Vagina (tissue), 2 donors: ENCODE data around the gene SH3BP2. TPM values are rescaled to one million over a fixed set of nuclear protein-coding genes. Genes with fewer than 3 reads are reported as not detected.

Experiments used
- DNase-seq, 2 donors: peaks; one replicate each; pipeline ENCODE4 v3.0.0-alpha.2; 2017; ENCODE audit errors: extremely low spot score in 2 of 2
- H3K27ac ChIP-seq: fragments of 200-600 bp; sonication (generic); one replicate; pipeline ENCODE4 v1.5.1; 2019
- H3K27me3 ChIP-seq: fragments of 200-600 bp; sonication (generic); one replicate; pipeline ENCODE4 v1.5.1; 2019
- H3K36me3 ChIP-seq, 2 donors: fragments of 200-600 bp; sonication (generic); one replicate each; pipeline ENCODE4 v1.5.1; 2017 to 2019
- H3K4me1 ChIP-seq: fragments of 200-600 bp; sonication (generic); one replicate; pipeline ENCODE4 v1.5.1; 2019
- H3K4me3 ChIP-seq, 2 donors: fragments of 200-600 bp; sonication (generic); 1 replicate in 1 of 2; 2 replicates in 1 of 2; pipeline ENCODE4 v1.5.1; 2016 to 2019
- H3K9me3 ChIP-seq: fragments of 200-600 bp; sonication (generic); one replicate; pipeline ENCODE4 v1.5.1; 2019
- CTCF ChIP-seq, 3 experiments: fragments of 450-650 bp in 2 of 3; fragments of 200-600 bp in 1 of 3; sonication (generic) in 1 of 3; IDR thresholded peaks; one replicate each; pipeline ENCODE4 v1.5.1; 2017 to 2019; ENCODE audit warnings: antibody characterized with exemption in 3 of 3, mild to moderate bottlenecking in 2 of 3, moderate library complexity in 2 of 3
- POLR2A ChIP-seq, 2 donors: fragments of 450-650 bp; IDR thresholded peaks; one replicate each; pipeline ENCODE4 v1.6.1; 2017; ENCODE audit warnings: antibody characterized with exemption in 2 of 2, mild to moderate bottlenecking in 2 of 2, moderate library complexity in 2 of 2
- POLR2AphosphoS5 ChIP-seq, 2 donors: sonication (generic); formaldehyde crosslinking; IDR thresholded peaks; one replicate each; pipeline ENCODE4 v1.9.0; 2017; ENCODE audit warnings: antibody characterized with exemption in 2 of 2, mild to moderate bottlenecking in 2 of 2, low read depth in 1 of 2; ENCODE audit not compliant: insufficient read depth in 1 of 2
- intact Hi-C: fragments of 100-400 bp; cut with DNase I; formaldehyde crosslinking; loops from one replicate; pipeline ENCODE4 v1.15.1; 2023
- total RNA-seq: library from RNA; depleted of rRNA; stranded (reverse); fragments of >200 nt; gene quantifications from one replicate; pipeline ENCODE4 v1.2.3, GENCODE V29; 2016

Gene SH3BP2
- 102 TPM for total RNA-seq

- Histone ChIP-seq H3K27me3 (no peaks in the 10 kb centered on the region), H3K4me3 (peak within 1 kb of the TSS; percentile 59 to 73), H3K36me3 (no peaks in the 10 kb centered on the region), H3K9me3 (no peaks in the 10 kb centered on the region), H3K27ac (peak within 1 kb of the TSS; percentile 90), H3K4me1 (peaks cover 54% of the 10 kb centered on the region)
- intact Hi-C loops, result no loop called here
- TF ChIP-seq POLR2A (IDR thresholded peaks at IDR 0.05) (peak in 1 of 2 donors; percentile 34), CTCF (IDR thresholded peaks at IDR 0.05) (no peak), POLR2AphosphoS5 (IDR thresholded peaks at IDR 0.05; ENCODE audit: insufficient read depth in 1 of 2, low read depth in 1 of 2) (no peak)
- no peak for DNase-seq
Measured at GRCh38 chr4:2792711-2793585, at the start of gene SH3BP2. Gene SH3BP2 (plus strand): TSS chr4:2793085. CDS start chr4:2820618, 27,533 bp downstream.

GRCh38 chr4:2743518-2744445 is 49.1 kb upstream of the SH3BP2 start:
- H3K27me3 ChIP-seq, result no peaks in the 10 kb centered on the region
- intact Hi-C loops, result no loop called here
- peaks cover 0 to 46% of the 10 kb centered on the region in 2 donors for H3K36me3 ChIP-seq
- H3K9me3 ChIP-seq, result no peaks in the 10 kb centered on the region
- H3K4me3 ChIP-seq, result no peak overlapping the region
- no peak for DNase-seq
- TF ChIP-seq POLR2A (IDR thresholded peaks at IDR 0.05) (no peak), CTCF (IDR thresholded peaks at IDR 0.05) (no peak), POLR2AphosphoS5 (IDR thresholded peaks at IDR 0.05; ENCODE audit: insufficient read depth in 1 of 2, low read depth in 1 of 2) (no peak)
- peaks cover 17% of the 10 kb centered on the region for H3K4me1 ChIP-seq
- no peak overlapping the region for H3K27ac ChIP-seq

GRCh38 chr4:2744576-2745270 is 48.2 kb upstream of the SH3BP2 start:
- Histone ChIP-seq H3K36me3 (peaks cover 0 to 46% of the 10 kb centered on the region in 2 donors), H3K4me3 (no peak overlapping the region), H3K4me1 (peaks cover 17% of the 10 kb centered on the region), H3K9me3 (no peaks in the 10 kb centered on the region), H3K27ac (no peak overlapping the region), H3K27me3 (no peaks in the 10 kb centered on the region)
- intact Hi-C loops, result no loop called here
- no peak for DNase-seq
- TF ChIP-seq POLR2A (IDR thresholded peaks at IDR 0.05), result no peak
- TF ChIP-seq POLR2AphosphoS5 (IDR thresholded peaks at IDR 0.05; ENCODE audit: insufficient read depth in 1 of 2, low read depth in 1 of 2), result no peak
- TF ChIP-seq CTCF (IDR thresholded peaks at IDR 0.05), result no peak

- Histone ChIP-seq H3K36me3 (peaks cover 0 to 46% of the 10 kb centered on the region in 2 donors), H3K4me3 (no peak overlapping the region), H3K4me1 (peaks cover 17% of the 10 kb centered on the region), H3K9me3 (no peaks in the 10 kb centered on the region), H3K27ac (no peak overlapping the region), H3K27me3 (no peaks in the 10 kb centered on the region)
- no peak for DNase-seq
- TF ChIP-seq CTCF (IDR thresholded peaks at IDR 0.05), result no peak
- TF ChIP-seq POLR2A (IDR thresholded peaks at IDR 0.05), result no peak
- TF ChIP-seq POLR2AphosphoS5 (IDR thresholded peaks at IDR 0.05; ENCODE audit: insufficient read depth in 1 of 2, low read depth in 1 of 2), result no peak
- intact Hi-C loops, result no loop called here
Measured at GRCh38 chr4:2745516-2745915, 47.4 kb upstream of the SH3BP2 start.
